Stimulated activated CD4-positive, alpha-beta T cell treated with anti-CD3 and anti-CD28 coated beads, TNF-alpha, amount 100 ng/mL, for 48 hours (primary cell): ENCODE results near the gene ATP11B.
"Not testable (repeated sequence)": the region's sequence is repeated elsewhere in the genome, so short reads cannot be mapped to it uniquely, and the experiment has no call there.

ENCODE experiments used
- DNase-seq, 3 donors: peaks; one replicate each; pipeline ENCODE4 v3.0.0-alpha.2; 2020; ENCODE audit warnings: low read depth in 3 of 3

The ATP11B gene

GRCh38 chr3:182824957-182825356 lies 31.7 kb downstream of the ATP11B start:
- DNase-seq, result no peak

GRCh38 chr3:182829761-182830405 lies 36.6 kb downstream of the ATP11B start:
- DNase-seq, result no peak

- no peak for DNase-seq
Measured at GRCh38 chr3:182837855-182838454, 44.7 kb downstream of the ATP11B start.

GRCh38 chr3:182843478-182843877 lies 50.2 kb downstream of the ATP11B start:
- no peak for DNase-seq

- DNase-seq, result no peak
Measured at GRCh38 chr3:182848906-182849305, 55.6 kb downstream of the ATP11B start.

GRCh38 chr3:182855076-182855475 lies 61.8 kb downstream of the ATP11B start:
- DNase-seq, result no peak

GRCh38 chr3:182861348-182861747 lies 68.0 kb downstream of the ATP11B start:
- no peak for DNase-seq

- no peak for DNase-seq
Measured at GRCh38 chr3:182862159-182862860, 69.0 kb downstream of the ATP11B start.

GRCh38 chr3:182869059-182869458 lies 75.8 kb downstream of the ATP11B start:
- no peak for DNase-seq

GRCh38 chr3:182870917-182871316 lies 77.6 kb downstream of the ATP11B start:
- not testable (repeated sequence) for DNase-seq

- DNase-seq, result no peak
Measured at GRCh38 chr3:182879031-182879611, 85.8 kb downstream of the ATP11B start.

- no peak for DNase-seq
Measured at GRCh38 chr3:182886497-182886896, 93.2 kb downstream of the ATP11B start.

GRCh38 chr3:182889948-182890629 lies 96.8 kb downstream of the ATP11B start:
- DNase-seq, result no peak

- no peak for DNase-seq
Measured at GRCh38 chr3:182891364-182891763, 98.1 kb downstream of the ATP11B start.

- no peak for DNase-seq
Measured at GRCh38 chr3:182892226-182892625, 98.9 kb downstream of the ATP11B start.

- no peak for DNase-seq
Measured at GRCh38 chr3:182895513-182896112, 102.3 kb downstream of the ATP11B start.

GRCh38 chr3:182896553-182896952 lies 103.2 kb downstream of the ATP11B start:
- DNase-seq, result no peak

GRCh38 chr3:182902236-182902635 lies 108.9 kb downstream of the ATP11B start:
- no peak for DNase-seq

- DNase-seq, result no peak
Measured at GRCh38 chr3:182904164-182904563, 110.9 kb downstream of the ATP11B start.

GRCh38 chr3:182905623-182906022 lies 112.3 kb downstream of the ATP11B start:
- DNase-seq, result no peak

GRCh38 chr3:182906036-182906435 lies 112.7 kb downstream of the ATP11B start:
- no peak for DNase-seq

- no peak for DNase-seq
Measured at GRCh38 chr3:182908471-182908870, 115.2 kb downstream of the ATP11B start.
